ENCODE data around the gene HOXA7. TPM values are rescaled to one million over a fixed set of nuclear protein-coding genes. Genes with fewer than 3 reads are reported as not detected.

HOXA7 gene
- total RNA-seq, 1 experiment from 2014 or later = 5.1 TPM

- peak; percentile 90 for DNase-seq (ENCODE audit: low read depth)
- in situ Hi-C loops (cut with HindIII; ENCODE audit: low pct_unique_long_range_greater_than_20kb, low sequenced_read_pairs) = no loop called here
These were observed 25.7 kb downstream of the HOXA7 start, which contains the start of gene HOXA4 for GRCh38 chr7:27130540-27131389. Gene HOXA4 (minus strand): TSS chr7:27130757. CDS start chr7:27130733, 24 bp downstream.

- peak; percentile 28 for DNase-seq (ENCODE audit: low read depth)
- in situ Hi-C loops (cut with HindIII; ENCODE audit: low pct_unique_long_range_greater_than_20kb, low sequenced_read_pairs) = loop anchor here (5.0 kb wide), 1 partner anchor 32 kb away; no protein-coding TSS in a partner anchor
These were observed 26.5 kb downstream of the HOXA7 start for GRCh38 chr7:27129729-27130539.

- in situ Hi-C loops (cut with HindIII; ENCODE audit: low pct_unique_long_range_greater_than_20kb, low sequenced_read_pairs) = loop anchor here (5.0 kb wide), 1 partner anchor 33 kb away; no protein-coding TSS in a partner anchor
- peak; percentile 74 for DNase-seq (ENCODE audit: low read depth)
These were observed 27.4 kb downstream of the HOXA7 start for GRCh38 chr7:27128776-27129728.

GRCh38 chr7:27128034-27128433, 28.4 kb downstream of the HOXA7 start:
- DNase-seq (ENCODE audit: low read depth) = peak; percentile 61
- in situ Hi-C loops (cut with HindIII; ENCODE audit: low pct_unique_long_range_greater_than_20kb, low sequenced_read_pairs) = loop anchor here (5.0 kb wide), 1 partner anchor 34 kb away; no protein-coding TSS in a partner anchor

GRCh38 chr7:27126596-27127327, 29.7 kb downstream of the HOXA7 start:
- in situ Hi-C loops (cut with HindIII; ENCODE audit: low pct_unique_long_range_greater_than_20kb, low sequenced_read_pairs) = loop anchor here (5.0 kb wide), 1 partner anchor 36 kb away; no protein-coding TSS in a partner anchor

GRCh38 chr7:27125986-27126394, 30.5 kb downstream of the HOXA7 start:
- in situ Hi-C loops (cut with HindIII; ENCODE audit: low pct_unique_long_range_greater_than_20kb, low sequenced_read_pairs) = loop anchor here (5.0 kb wide), 1 partner anchor 36 kb away; no protein-coding TSS in a partner anchor
- peak; percentile 84 for DNase-seq (ENCODE audit: low read depth)

More at GRCh38 chr7:27126596-27127327, 29.7 kb downstream of the HOXA7 start:
- DNase-seq (ENCODE audit: low read depth) = peak; percentile 59

GRCh38 chr7:27124902-27125689, 31.4 kb downstream of the HOXA7 start:
- in situ Hi-C loops (cut with HindIII; ENCODE audit: low pct_unique_long_range_greater_than_20kb, low sequenced_read_pairs) = loop anchor here (5.0 kb wide), 1 partner anchor 37 kb away; no protein-coding TSS in a partner anchor
- DNase-seq (ENCODE audit: low read depth) = peak; percentile 73

- DNase-seq (ENCODE audit: low read depth) = peak; percentile 78
- in situ Hi-C loops (cut with HindIII; ENCODE audit: low pct_unique_long_range_greater_than_20kb, low sequenced_read_pairs) = no loop called here
These were observed 32.2 kb downstream of the HOXA7 start for GRCh38 chr7:27124096-27124901.

GRCh38 chr7:27123477-27124053, 32.9 kb downstream of the HOXA7 start:
- peak; percentile 49 for DNase-seq (ENCODE audit: low read depth)
- in situ Hi-C loops (cut with HindIII; ENCODE audit: low pct_unique_long_range_greater_than_20kb, low sequenced_read_pairs) = no loop called here

- DNase-seq (ENCODE audit: low read depth) = peak; percentile 55
- in situ Hi-C loops (cut with HindIII; ENCODE audit: low pct_unique_long_range_greater_than_20kb, low sequenced_read_pairs) = no loop called here
These were observed 33.4 kb downstream of the HOXA7 start for GRCh38 chr7:27123007-27123476.

GRCh38 chr7:27122077-27122910, 34.2 kb downstream of the HOXA7 start:
- in situ Hi-C loops (cut with HindIII; ENCODE audit: low pct_unique_long_range_greater_than_20kb, low sequenced_read_pairs) = no loop called here
- peak; percentile 79 for DNase-seq (ENCODE audit: low read depth)

- in situ Hi-C loops (cut with HindIII; ENCODE audit: low pct_unique_long_range_greater_than_20kb, low sequenced_read_pairs) = no loop called here
- no peak for DNase-seq (ENCODE audit: low read depth)
These were observed 34.8 kb downstream of the HOXA7 start for GRCh38 chr7:27121684-27122076.

- in situ Hi-C loops (cut with HindIII; ENCODE audit: low pct_unique_long_range_greater_than_20kb, low sequenced_read_pairs) = no loop called here
These were observed 37.0 kb downstream of the HOXA7 start for GRCh38 chr7:27119412-27119911.

GRCh38 chr7:27118580-27118979, 37.9 kb downstream of the HOXA7 start:
- in situ Hi-C loops (cut with HindIII; ENCODE audit: low pct_unique_long_range_greater_than_20kb, low sequenced_read_pairs) = no loop called here
- DNase-seq (ENCODE audit: low read depth) = no peak

More at GRCh38 chr7:27119412-27119911, 37.0 kb downstream of the HOXA7 start:
- DNase-seq (ENCODE audit: low read depth) = no peak
